CD4-positive, alpha-beta memory T cell (primary cell): ENCODE results near the gene TAS2R1. TPM values are rescaled to one million over a fixed set of nuclear protein-coding genes. Genes with fewer than 3 reads are reported as not detected.

Experiments used
- CTCF ChIA-PET: fragments of 350-600 bp; sonication (Branson Sonifier 250); formaldehyde crosslinking; loops from one replicate; lab custom pipeline; 2021; ENCODE audit warnings: inconsistent platforms; ENCODE audit not compliant: partially characterized antibody; lab: Charles Lee
- POLR2A ChIA-PET: fragments of 350-600 bp; sonication (Branson Sonifier 250); formaldehyde crosslinking; loops from one replicate; lab custom pipeline; 2021; ENCODE audit not compliant: partially characterized antibody; lab: Charles Lee
- DNase-seq, 5 donors: peaks; one replicate each; pipeline versions ENCODE4 v3.0.0 to v3.0.0-alpha.2; 2020 to 2022; ENCODE audit warnings: mixed read lengths in 1 of 5
- H3K27ac ChIP-seq: one replicate; pipeline ENCODE4 v1.7.0; 2013; ENCODE audit warnings: low read depth, low read length
- H3K27me3 ChIP-seq: 2 replicates; pipeline ENCODE4 v1.7.0; 2013; ENCODE audit warnings: mild to moderate bottlenecking, low read length, moderate library complexity; ENCODE audit not compliant: insufficient read depth
- H3K36me3 ChIP-seq: 2 replicates; pipeline ENCODE4 v1.7.0; 2013; ENCODE audit warnings: mild to moderate bottlenecking, low read length, moderate library complexity; ENCODE audit not compliant: insufficient read depth
- H3K4me1 ChIP-seq: 2 replicates; pipeline ENCODE4 v1.7.0; 2013; ENCODE audit warnings: mild to moderate bottlenecking, low read length, moderate library complexity; ENCODE audit not compliant: insufficient read depth
- H3K4me3 ChIP-seq, 2 donors: one replicate each; pipeline ENCODE4 v1.7.0; 2013; ENCODE audit warnings: low read length in 2 of 2, mild to moderate bottlenecking in 1 of 2
- H3K9me3 ChIP-seq, 2 donors: one replicate each; pipeline ENCODE4 v1.7.0; 2013; ENCODE audit warnings: low read length in 2 of 2, control low read depth in 1 of 2; ENCODE audit not compliant: control insufficient read depth in 1 of 2
- H3K27ac Mint-ChIP-seq, 7 donors: one replicate each; pipeline ENCODE4 v1.8.0; 2020 to 2021; ENCODE audit warnings: mixed read lengths in 7 of 7, mild to moderate bottlenecking in 6 of 7, inconsistent platforms in 3 of 7, moderate library complexity in 3 of 7
- H3K27me3 Mint-ChIP-seq, 2 donors: one replicate each; pipeline ENCODE4 v1.8.0; 2020 to 2021; ENCODE audit warnings: mixed read lengths in 2 of 2
- H3K36me3 Mint-ChIP-seq, 2 donors: one replicate each; pipeline ENCODE4 v1.8.0; 2020 to 2021; ENCODE audit warnings: mixed read lengths in 2 of 2, inconsistent platforms in 1 of 2, mild to moderate bottlenecking in 1 of 2
- H3K4me1 Mint-ChIP-seq, 4 donors: one replicate each; pipeline ENCODE4 v1.8.0; 2020 to 2021; ENCODE audit warnings: mixed read lengths in 4 of 4, mild to moderate bottlenecking in 1 of 4
- H3K4me3 Mint-ChIP-seq, 8 donors: one replicate each; pipeline ENCODE4 v1.8.0; 2020 to 2021; ENCODE audit warnings: mixed read lengths in 8 of 8, mild to moderate bottlenecking in 7 of 8, moderate library complexity in 6 of 8, inconsistent platforms in 3 of 8
- H3K9me3 Mint-ChIP-seq, 8 donors: one replicate each; pipeline ENCODE4 v1.8.0; 2020 to 2021; ENCODE audit warnings: mixed read lengths in 8 of 8, mild to moderate bottlenecking in 5 of 8, inconsistent platforms in 3 of 8, moderate library complexity in 1 of 8
- intact Hi-C: fragments of 100-400 bp; cut with micrococcal nuclease; formaldehyde crosslinking; loops from one replicate; pipeline ENCODE4 v1.15.1; 2023
- polyA plus RNA-seq, 2 donors: library from polyadenylated mRNA; unstranded; fragments of 300-500 nt; fragmentation: Illumina TruSeq; gene quantifications; one replicate each; pipeline ENCODE4 v1.2.3, GENCODE V29; 2021
- total RNA-seq, 2 experiments: library from RNA; stranded (reverse); gene quantifications; one replicate each; pipeline ENCODE4 v1.2.3, GENCODE V29; 2021

Gene TAS2R1
- total and polyA plus RNA-seq, 4 experiments from 2014 or later: 0.14 TPM; not detected in 3

GRCh38 chr5:9655641-9656040, 25.5 kb upstream of the TAS2R1 start:
- no peaks in the 10 kb centered on the region for H3K36me3 Mint-ChIP-seq
- intact Hi-C loops: no loop called here
- no peak overlapping the region for H3K4me3 Mint-ChIP-seq
- H3K27me3 Mint-ChIP-seq: no peaks in the 10 kb centered on the region
- H3K27ac ChIP-seq: no peak overlapping the region
- H3K27me3 ChIP-seq: no peaks in the 10 kb centered on the region
- no peaks in the 10 kb centered on the region for H3K4me1 ChIP-seq
- no peaks in the 10 kb centered on the region for H3K36me3 ChIP-seq
- DNase-seq: no peak
- no peaks in the 10 kb centered on the region for H3K9me3 ChIP-seq
- no peak overlapping the region for H3K4me3 ChIP-seq
- H3K27ac Mint-ChIP-seq: no peak overlapping the region
- peaks cover 0 to 15% (median 3%) of the 10 kb centered on the region in 8 donors for H3K9me3 Mint-ChIP-seq
- ChIA-PET POLR2A (no interaction called here), CTCF (no interaction called here)
- no peaks in the 10 kb centered on the region for H3K4me1 Mint-ChIP-seq

DNA sequence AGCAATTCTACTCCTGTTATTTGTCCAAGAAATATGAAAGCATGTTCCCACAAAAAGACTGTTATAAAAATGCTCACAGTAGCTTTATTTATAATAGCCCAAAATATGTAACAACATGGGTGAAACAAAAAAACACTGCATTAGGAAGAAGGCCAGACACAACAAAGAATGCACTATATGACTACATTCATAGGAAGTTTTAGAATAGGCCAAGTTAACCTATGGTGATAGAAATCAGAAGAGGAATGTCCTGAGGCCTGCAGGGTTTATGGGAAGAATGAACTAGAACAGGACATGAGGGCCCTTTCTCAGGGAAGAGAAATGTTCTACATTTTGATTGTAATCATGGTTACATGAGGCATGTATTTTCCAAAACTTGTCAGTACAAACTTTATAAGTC, 24.7 kb upstream of the TAS2R1 start:
- intact Hi-C loops: no loop called here
- H3K4me3 ChIP-seq: no peak overlapping the region
- Mint-ChIP-seq H3K36me3 (no peaks in the 10 kb centered on the region), H3K4me1 (no peaks in the 10 kb centered on the region), H3K4me3 (no peak overlapping the region), H3K27me3 (no peaks in the 10 kb centered on the region), H3K9me3 (peaks cover 0 to 12% (median 3%) of the 10 kb centered on the region in 8 donors), H3K27ac (no peak overlapping the region)
- DNase-seq: no peak
- ChIA-PET CTCF (no interaction called here), POLR2A (no interaction called here)
- no peaks in the 10 kb centered on the region for H3K27me3 ChIP-seq
- no peaks in the 10 kb centered on the region for H3K4me1 ChIP-seq
- H3K27ac ChIP-seq: no peak overlapping the region
- H3K9me3 ChIP-seq: no peaks in the 10 kb centered on the region
- no peaks in the 10 kb centered on the region for H3K36me3 ChIP-seq

- Histone ChIP-seq H3K9me3 (no peaks in the 10 kb centered on the region), H3K27me3 (no peaks in the 10 kb centered on the region), H3K36me3 (no peaks in the 10 kb centered on the region), H3K27ac (no peak overlapping the region), H3K4me3 (no peak overlapping the region), H3K4me1 (no peaks in the 10 kb centered on the region)
- ChIA-PET POLR2A (no interaction called here), CTCF (no interaction called here)
- Mint-ChIP-seq H3K4me1 (no peaks in the 10 kb centered on the region), H3K27me3 (no peaks in the 10 kb centered on the region), H3K27ac (no peak overlapping the region), H3K9me3 (peaks cover 0 to 8% (median 2%) of the 10 kb centered on the region in 8 donors), H3K4me3 (no peak overlapping the region), H3K36me3 (no peaks in the 10 kb centered on the region)
- intact Hi-C loops: no loop called here
- no peak for DNase-seq
Observed at GRCh38 chr5:9653811-9654210, 23.7 kb upstream of the TAS2R1 start.

DNA sequence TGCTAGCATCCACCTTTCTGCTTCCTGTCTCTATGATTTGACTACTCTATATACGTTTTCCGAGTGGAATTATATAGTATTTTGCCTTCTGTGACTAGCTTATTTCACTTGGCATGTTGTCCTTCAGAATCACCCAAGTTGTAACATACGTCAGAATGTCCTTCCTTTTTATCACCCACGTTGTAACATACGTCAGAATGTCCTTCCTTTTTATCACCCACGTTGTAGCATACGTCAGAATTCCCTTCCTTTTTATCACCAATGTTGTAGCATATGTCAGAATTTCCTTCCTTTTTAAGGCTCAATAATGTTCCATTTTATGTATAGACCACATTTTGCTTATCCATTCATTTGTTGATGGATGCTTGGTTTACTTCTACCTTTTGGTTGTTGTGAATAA, 22.9 kb upstream of the TAS2R1 start:
- Mint-ChIP-seq H3K4me3 (no peak overlapping the region), H3K27me3 (no peaks in the 10 kb centered on the region), H3K9me3 (peaks cover 0 to 8% (median 2%) of the 10 kb centered on the region in 8 donors), H3K4me1 (no peaks in the 10 kb centered on the region), H3K36me3 (no peaks in the 10 kb centered on the region), H3K27ac (no peak overlapping the region)
- Histone ChIP-seq H3K36me3 (no peaks in the 10 kb centered on the region), H3K27me3 (no peaks in the 10 kb centered on the region), H3K9me3 (no peaks in the 10 kb centered on the region), H3K27ac (no peak overlapping the region), H3K4me3 (no peak overlapping the region), H3K4me1 (no peaks in the 10 kb centered on the region)
- intact Hi-C loops: no loop called here
- no peak for DNase-seq
- ChIA-PET CTCF (no interaction called here), POLR2A (no interaction called here)

DNA sequence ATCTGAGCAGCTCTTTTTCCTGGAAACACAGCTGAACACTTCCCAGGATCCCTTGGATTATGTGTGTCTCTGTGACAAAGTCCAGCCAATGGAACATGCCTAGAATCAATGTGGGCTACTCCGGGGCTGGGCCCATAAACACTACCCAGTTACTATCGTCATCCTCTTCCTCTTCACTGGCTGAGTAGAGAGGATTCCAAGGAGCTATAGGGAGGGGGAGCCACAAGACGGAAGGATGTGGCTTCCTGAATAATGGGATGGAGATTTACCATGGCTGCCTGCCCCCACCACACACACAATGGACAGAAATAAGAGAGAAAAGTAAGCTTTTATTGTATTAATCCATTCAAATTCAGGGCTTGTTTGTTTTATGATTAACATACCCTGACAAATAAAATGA, 22.1 kb upstream of the TAS2R1 start:
- ChIA-PET CTCF (no interaction called here), POLR2A (no interaction called here)
- intact Hi-C loops: no loop called here
- Mint-ChIP-seq H3K4me1 (no peaks in the 10 kb centered on the region), H3K27ac (no peak overlapping the region), H3K27me3 (no peaks in the 10 kb centered on the region), H3K36me3 (no peaks in the 10 kb centered on the region), H3K9me3 (peaks cover 0 to 8% (median 2%) of the 10 kb centered on the region in 8 donors), H3K4me3 (no peak overlapping the region)
- Histone ChIP-seq H3K36me3 (no peaks in the 10 kb centered on the region), H3K27ac (no peak overlapping the region), H3K4me1 (no peaks in the 10 kb centered on the region), H3K4me3 (no peak overlapping the region), H3K9me3 (no peaks in the 10 kb centered on the region), H3K27me3 (no peaks in the 10 kb centered on the region)
- DNase-seq: no peak

DNA sequence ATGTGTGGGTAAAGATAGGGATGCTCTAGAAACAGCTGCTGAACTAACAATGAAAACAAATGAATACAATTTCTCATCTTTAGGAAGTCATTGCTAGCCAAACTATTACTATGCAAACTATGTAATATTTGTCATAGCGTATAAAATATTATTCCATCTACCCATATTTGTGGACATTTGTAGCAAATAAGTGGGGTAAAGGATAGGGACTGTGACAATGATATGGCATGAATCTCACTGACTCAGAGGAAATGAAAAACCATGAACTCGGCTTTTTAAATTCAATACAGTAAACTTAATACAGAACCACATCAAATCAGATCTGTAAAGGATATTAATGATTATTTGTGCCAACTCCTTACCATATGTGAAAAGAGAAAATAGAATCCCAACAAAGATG, 16.7 kb upstream of the TAS2R1 start:
- CTCF ChIA-PET: no interaction called here

DNA sequence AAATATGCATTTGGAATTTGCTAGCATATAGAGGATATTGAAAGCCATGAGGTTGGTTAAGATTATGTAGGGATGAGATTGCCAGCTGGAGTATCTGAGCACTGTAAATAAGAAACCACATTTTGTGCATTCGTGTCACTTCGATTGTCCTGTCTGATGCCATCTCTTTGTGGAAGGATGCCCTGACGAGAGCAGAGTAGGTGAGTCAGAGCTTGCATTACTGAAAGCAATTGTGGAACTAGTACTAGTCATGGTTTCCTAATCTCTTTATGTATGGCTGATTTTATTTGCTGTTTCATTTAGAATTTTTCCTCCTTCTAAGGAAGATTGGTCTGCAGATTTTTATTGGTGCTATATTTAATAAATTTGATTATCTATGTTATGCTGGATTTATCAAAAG, 14.5 kb upstream of the TAS2R1 start:
- Histone ChIP-seq H3K9me3 (no peaks in the 10 kb centered on the region), H3K4me3 (no peak overlapping the region), H3K4me1 (no peaks in the 10 kb centered on the region), H3K27ac (no peak overlapping the region), H3K27me3 (no peaks in the 10 kb centered on the region), H3K36me3 (no peaks in the 10 kb centered on the region)
- peaks cover 0 to 6% (median under 1%) of the 10 kb centered on the region in 8 donors for H3K9me3 Mint-ChIP-seq
- H3K27ac Mint-ChIP-seq: no peak overlapping the region
- intact Hi-C loops: no loop called here
- POLR2A ChIA-PET: no interaction called here
- CTCF ChIA-PET: no interaction called here
- no peak for DNase-seq
- no peaks in the 10 kb centered on the region for H3K27me3 Mint-ChIP-seq
- no peaks in the 10 kb centered on the region for H3K36me3 Mint-ChIP-seq
- H3K4me1 Mint-ChIP-seq: no peaks in the 10 kb centered on the region
- H3K4me3 Mint-ChIP-seq: no peak overlapping the region

More for the DNA sequence above, 16.7 kb upstream of the TAS2R1 start:
- no peak overlapping the region for H3K27ac Mint-ChIP-seq
- intact Hi-C loops: no loop called here
- Histone ChIP-seq H3K36me3 (no peaks in the 10 kb centered on the region), H3K4me3 (no peak overlapping the region), H3K27me3 (no peaks in the 10 kb centered on the region), H3K9me3 (no peaks in the 10 kb centered on the region), H3K4me1 (no peaks in the 10 kb centered on the region), H3K27ac (no peak overlapping the region)
- peaks cover 0 to 4% (median 2%) of the 10 kb centered on the region in 8 donors for H3K9me3 Mint-ChIP-seq
- POLR2A ChIA-PET: no interaction called here
- DNase-seq: no peak
- H3K4me3 Mint-ChIP-seq: no peak overlapping the region
- no peaks in the 10 kb centered on the region for H3K4me1 Mint-ChIP-seq
- H3K27me3 Mint-ChIP-seq: no peaks in the 10 kb centered on the region
- H3K36me3 Mint-ChIP-seq: no peaks in the 10 kb centered on the region

GRCh38 chr5:9642621-9643020, 12.5 kb upstream of the TAS2R1 start:
- Histone ChIP-seq H3K27ac (no peak overlapping the region), H3K27me3 (no peaks in the 10 kb centered on the region), H3K36me3 (no peaks in the 10 kb centered on the region), H3K4me1 (no peaks in the 10 kb centered on the region), H3K4me3 (no peak overlapping the region), H3K9me3 (peaks cover 0 to 10% of the 10 kb centered on the region in 2 donors)
- Mint-ChIP-seq H3K36me3 (no peaks in the 10 kb centered on the region), H3K27me3 (no peaks in the 10 kb centered on the region), H3K27ac (no peak overlapping the region), H3K4me3 (no peak overlapping the region), H3K4me1 (no peaks in the 10 kb centered on the region), H3K9me3 (peaks cover 2 to 18% (median 11%) of the 10 kb centered on the region in 8 donors)
- intact Hi-C loops: no loop called here
- ChIA-PET POLR2A (no interaction called here), CTCF (no interaction called here)
- no peak for DNase-seq
